Brain microvascular endothelial cell (primary cell): ENCODE data around the gene PRAC2.

Experiments used
- DNase-seq: peaks from one replicate; pipeline ENCODE4 v3.0.0-alpha.2; 2020
- H3K27ac ChIP-seq: fragments of 250-450 bp; sonication (Bioruptor Pico); 2 replicates; pipeline ENCODE4 v1.5.1; 2020; ENCODE audit warnings: mild to moderate bottlenecking, moderate library complexity
- H3K27me3 ChIP-seq: fragments of 250-450 bp; sonication (Bioruptor Pico); replicated peaks from 2 replicates; pipeline ENCODE4 v1.5.1; 2020; ENCODE audit warnings: mild to moderate bottlenecking
- H3K36me3 ChIP-seq: fragments of 250-450 bp; sonication (Bioruptor Pico); replicated peaks from 2 replicates; pipeline ENCODE4 v1.5.1; 2020; ENCODE audit warnings: mild to moderate bottlenecking
- H3K4me3 ChIP-seq: 2 replicates; pipeline ENCODE4 v1.5.1; 2011; ENCODE audit warnings: low read depth, mild to moderate bottlenecking, control low read depth, low read length, moderate library complexity
- CTCF ChIP-seq: IDR thresholded peaks from 2 replicates; pipeline ENCODE4 v1.5.1; 2011; ENCODE audit warnings: low read depth, mild to moderate bottlenecking, moderate library complexity, low read length, control low read depth, inconsistent platforms; ENCODE audit errors: missing control alignments
- in situ Hi-C: cut with HindIII; loops from 2 replicates; pipeline ENCODE4 v1.10.0; 2017; ENCODE audit warnings: low sequenced_read_pairs, low pct_ligation_motif_present

Gene PRAC2

DNA sequence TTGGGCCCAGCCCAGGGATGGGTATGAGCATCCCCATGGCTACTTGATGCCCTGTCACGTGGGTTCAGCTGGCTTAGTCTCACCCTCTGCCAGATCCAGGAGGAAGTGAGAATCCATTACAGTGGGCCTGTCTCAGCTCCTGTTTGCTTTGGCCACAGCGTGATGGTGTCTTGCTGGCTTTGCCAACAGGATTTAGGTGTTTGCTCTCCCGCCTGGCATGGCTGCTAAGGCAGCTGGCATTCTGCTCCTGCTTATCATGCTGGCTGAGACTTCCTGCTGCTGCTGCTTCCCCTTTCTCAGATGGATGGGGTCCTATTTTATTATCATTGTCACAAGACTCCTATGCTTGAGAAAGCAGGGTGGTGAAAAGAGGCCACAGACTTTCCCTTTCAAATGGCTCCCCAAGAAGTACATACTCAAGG lies 33.9 kb downstream of the PRAC2 start:
- in situ Hi-C loops, result no loop called here
- no peak for DNase-seq
- no peak overlapping the region for H3K4me3 ChIP-seq
- TF ChIP-seq CTCF, result no peak
- H3K27ac ChIP-seq, result no peak overlapping the region
- peaks cover 66% of the 10 kb centered on the region for H3K27me3 ChIP-seq
- H3K36me3 ChIP-seq, result no peaks in the 10 kb centered on the region

DNA sequence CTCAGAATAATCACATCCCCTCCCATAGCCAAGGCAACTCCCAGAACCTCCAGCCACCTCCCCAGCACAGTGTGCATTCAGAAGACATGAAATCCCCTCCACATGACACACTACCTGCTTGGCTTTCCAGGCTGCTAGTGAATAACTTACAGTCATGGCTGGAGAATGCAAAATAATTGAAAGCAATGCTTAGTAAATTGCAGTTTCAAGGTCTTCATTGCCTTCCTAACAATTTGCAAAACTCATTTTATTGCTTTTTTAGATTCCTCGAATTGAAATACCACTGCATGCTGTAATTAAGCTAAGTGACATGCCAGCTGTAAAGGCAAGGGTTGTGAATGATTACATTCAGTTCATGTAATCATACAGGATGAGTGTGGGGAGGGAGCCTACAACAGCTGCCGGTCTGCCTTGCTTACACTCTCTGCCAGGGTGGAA lies 34.6 kb downstream of the PRAC2 start:
- no peak for TF ChIP-seq CTCF
- Histone ChIP-seq H3K27ac (no peak overlapping the region), H3K36me3 (no peaks in the 10 kb centered on the region), H3K27me3 (peaks cover 64% of the 10 kb centered on the region), H3K4me3 (no peak overlapping the region)
- in situ Hi-C loops, result no loop called here
- DNase-seq, result no peak

DNA sequence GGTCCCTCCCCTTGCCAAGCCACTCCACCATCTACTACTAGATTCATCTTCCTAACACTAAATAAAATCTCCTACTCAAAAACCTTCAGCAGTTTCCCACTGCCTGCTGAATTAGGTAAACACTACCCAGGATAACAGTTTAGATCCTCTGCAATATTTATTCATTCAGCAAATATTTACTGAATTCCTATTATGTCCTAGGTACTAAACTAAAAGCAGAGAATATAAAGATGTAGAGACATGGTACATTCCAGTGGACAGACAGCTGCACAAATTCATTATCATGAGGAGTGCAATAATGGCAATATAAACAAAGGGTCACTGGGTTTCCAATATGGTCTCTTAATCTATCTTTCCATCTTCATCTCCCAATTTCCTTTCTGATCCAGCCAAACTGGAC lies 36.3 kb downstream of the PRAC2 start:
- Histone ChIP-seq H3K4me3 (no peak overlapping the region), H3K27ac (no peak overlapping the region), H3K36me3 (no peaks in the 10 kb centered on the region), H3K27me3 (peaks cover 48% of the 10 kb centered on the region)
- no peak for TF ChIP-seq CTCF
- in situ Hi-C loops, result no loop called here
- DNase-seq, result no peak

GRCh38 chr17:48760411-48760810 lies 37.4 kb downstream of the PRAC2 start:
- Histone ChIP-seq H3K27ac (no peak overlapping the region), H3K4me3 (no peak overlapping the region), H3K36me3 (no peaks in the 10 kb centered on the region), H3K27me3 (peaks cover 36% of the 10 kb centered on the region)
- no peak for TF ChIP-seq CTCF
- in situ Hi-C loops, result no loop called here
- no peak for DNase-seq

- Histone ChIP-seq H3K4me3 (no peak overlapping the region), H3K27me3 (peaks cover 29% of the 10 kb centered on the region), H3K27ac (no peak overlapping the region), H3K36me3 (no peaks in the 10 kb centered on the region)
- no peak for TF ChIP-seq CTCF
- DNase-seq, result no peak
- in situ Hi-C loops, result no loop called here
Measured at GRCh38 chr17:48761114-48761513, 38.1 kb downstream of the PRAC2 start.

- H3K27me3 ChIP-seq, result peaks cover 5% of the 10 kb centered on the region
- DNase-seq, result no peak
- H3K4me3 ChIP-seq, result no peak overlapping the region
- in situ Hi-C loops, result no loop called here
- TF ChIP-seq CTCF, result peak; percentile 2
- no peaks in the 10 kb centered on the region for H3K36me3 ChIP-seq
- no peak overlapping the region for H3K27ac ChIP-seq
Measured at GRCh38 chr17:48767263-48767774, 44.3 kb downstream of the PRAC2 start.
